GM19099 (cell line): ENCODE data around the gene ROR1.

Source experiments
- POLR2A ChIP-seq: IDR thresholded peaks from 3 replicates; pipeline ENCODE4 v1.6.1; 2011; ENCODE audit warnings: low read depth; ENCODE audit not compliant: insufficient read length; ENCODE audit errors: extremely low read depth

Gene ROR1

GRCh38 chr1:63912643-63913042 lies 138.8 kb downstream of the ROR1 start:
- no peak for TF ChIP-seq POLR2A

DNA sequence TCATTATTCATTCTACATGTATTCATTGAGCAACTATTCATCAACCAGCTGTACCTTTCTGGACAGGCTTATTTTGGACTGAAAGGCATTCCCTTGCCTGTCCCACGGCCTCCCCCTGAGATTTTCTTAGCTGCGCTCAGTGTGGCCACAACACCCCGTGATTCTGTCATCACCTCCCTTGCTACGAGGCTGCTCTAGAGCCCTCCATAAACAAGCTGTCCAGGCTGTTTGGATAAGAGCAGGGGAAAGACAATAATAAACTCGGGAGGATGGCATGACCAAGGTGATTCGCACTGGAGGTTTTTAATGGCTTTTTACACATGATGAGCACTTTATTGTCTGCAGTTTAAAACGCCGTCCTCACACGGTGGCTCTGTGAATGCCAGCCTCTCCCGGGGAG lies 139.7 kb downstream of the ROR1 start:
- TF ChIP-seq POLR2A, result no peak

GRCh38 chr1:63914241-63914640 lies 140.4 kb downstream of the ROR1 start:
- no peak for TF ChIP-seq POLR2A

- TF ChIP-seq POLR2A, result no peak
Observed at GRCh38 chr1:63914706-63915105, 140.9 kb downstream of the ROR1 start.

DNA sequence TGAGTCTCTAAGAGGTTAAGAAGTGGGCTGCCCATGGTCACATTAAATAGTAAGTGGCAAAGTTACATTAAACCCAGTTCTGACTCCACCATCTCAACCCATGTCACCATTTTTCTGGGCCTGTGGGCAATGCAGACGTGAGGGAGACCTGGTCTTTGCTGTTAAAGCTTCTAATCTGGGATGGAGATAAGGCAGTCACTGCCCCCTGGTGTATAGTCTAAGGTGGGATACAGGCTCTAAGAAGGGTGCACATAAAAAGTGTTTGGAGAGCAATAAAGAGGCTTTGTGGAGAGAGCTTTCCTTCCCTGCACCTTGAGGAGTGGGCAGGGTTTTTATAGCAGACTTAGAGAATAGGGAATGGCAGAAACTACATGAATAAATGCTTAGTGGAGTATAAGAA lies 141.3 kb downstream of the ROR1 start:
- no peak for TF ChIP-seq POLR2A

- TF ChIP-seq POLR2A, result no peak
Observed at GRCh38 chr1:63916485-63917360, 142.9 kb downstream of the ROR1 start.

DNA sequence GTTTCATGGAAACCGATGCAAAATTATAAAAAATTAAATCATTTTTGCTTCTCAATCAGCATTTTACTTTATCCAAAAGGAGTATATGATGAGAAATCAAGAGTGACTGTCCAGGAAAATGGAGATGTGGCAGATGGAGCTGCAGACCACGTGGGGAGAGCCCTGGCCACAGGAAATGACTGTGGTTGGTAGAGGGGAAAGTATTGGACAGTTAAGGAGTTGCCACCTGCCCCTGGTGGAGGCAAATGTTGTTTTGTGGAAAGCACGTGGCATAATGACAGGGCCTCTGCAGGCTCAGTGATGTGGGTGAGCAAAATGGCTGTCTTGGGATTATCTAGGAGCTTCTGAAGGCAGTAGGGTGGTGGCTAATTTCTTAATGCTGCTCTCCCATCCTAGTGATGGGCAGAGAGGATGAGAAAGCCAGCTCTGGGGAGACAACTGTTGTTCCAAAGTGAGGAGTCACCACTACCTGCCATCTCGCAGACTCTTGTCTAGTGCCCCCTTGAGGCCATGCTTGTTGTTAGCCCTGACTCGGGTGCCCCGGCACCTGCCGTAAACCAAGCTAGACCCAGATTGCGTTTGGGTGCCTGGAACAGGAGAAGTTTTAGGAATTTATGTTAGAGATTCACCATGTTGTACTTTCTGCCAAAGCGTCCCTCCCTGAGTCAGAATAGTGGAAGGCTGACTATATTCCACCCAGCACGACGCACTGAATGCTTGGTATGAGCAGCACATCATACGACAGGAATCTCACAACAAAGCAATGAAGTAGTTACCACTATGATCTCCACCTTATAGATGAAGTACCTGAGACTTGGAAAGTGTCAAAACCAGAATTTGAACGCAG lies 144.0 kb downstream of the ROR1 start:
- TF ChIP-seq POLR2A, result no peak

DNA sequence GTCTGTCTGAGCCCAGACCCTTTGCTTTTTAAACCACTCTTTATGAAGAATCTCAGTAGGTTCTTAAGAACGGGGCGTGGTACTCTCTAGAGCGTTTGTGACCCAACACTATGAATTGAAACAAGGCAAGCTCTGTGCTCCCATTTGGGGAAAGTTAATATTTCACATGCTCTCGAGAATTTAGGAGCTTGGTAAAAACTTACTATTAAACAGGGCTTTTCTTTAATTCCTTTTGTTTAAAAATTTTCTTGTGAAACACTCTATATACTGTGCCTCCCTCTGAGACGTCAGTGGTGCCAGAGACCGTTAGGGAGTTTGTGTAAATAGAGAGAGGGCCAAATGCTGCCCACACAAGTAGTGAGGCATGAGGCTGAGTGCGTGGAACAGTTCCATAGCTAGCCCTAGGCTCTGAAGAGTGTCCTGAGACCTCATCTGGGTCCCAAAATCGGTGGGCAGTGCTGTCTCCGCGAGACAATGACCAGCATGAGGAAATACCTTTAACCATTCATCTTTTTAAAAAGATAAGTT lies 144.7 kb downstream of the ROR1 start:
- TF ChIP-seq POLR2A, result no peak

DNA sequence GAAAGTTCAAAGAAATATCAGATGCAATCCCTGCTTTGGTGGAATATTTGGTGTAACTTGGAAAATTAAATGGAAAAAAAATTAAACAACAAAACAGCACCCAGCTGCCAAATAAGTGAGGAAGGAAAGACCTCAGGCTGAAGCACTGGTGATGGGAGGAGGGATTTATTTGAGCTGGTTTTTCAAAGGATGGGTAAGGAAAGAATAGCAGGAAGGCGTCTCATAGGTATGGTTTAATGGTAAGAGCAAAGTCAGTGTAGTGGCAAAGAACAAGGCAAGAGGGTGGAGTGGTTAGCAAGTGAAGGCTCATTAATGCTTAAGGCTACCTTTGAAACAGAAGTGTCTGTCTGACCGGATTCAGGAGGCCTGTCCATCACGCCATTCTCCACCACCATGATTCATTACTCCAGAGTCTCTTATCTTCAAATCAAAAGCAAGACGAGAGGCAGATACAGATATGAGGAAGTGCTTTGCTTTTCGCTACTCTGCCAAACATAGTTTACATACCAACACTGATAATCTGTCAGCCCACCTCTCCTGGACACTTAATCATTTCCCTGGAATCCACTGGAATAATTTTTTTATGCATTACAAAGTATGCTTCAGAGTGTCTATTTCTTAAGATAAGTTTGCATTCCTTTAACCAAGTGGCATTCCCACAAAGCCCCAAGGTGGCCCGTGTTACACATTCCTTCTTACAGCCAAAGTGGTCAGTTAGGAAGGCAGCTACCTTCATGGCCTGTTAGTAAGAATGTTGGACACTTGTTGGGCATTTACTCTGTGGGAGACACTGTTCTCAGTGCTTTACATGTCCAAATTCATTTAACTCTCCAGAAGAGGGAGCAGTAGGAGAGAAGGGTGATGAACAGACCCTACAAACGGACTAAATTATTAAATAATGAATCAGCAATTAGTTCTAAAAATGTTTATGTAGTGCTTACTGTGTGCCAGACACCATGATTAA lies 146.6 kb downstream of the ROR1 start:
- no peak for TF ChIP-seq POLR2A

GRCh38 chr1:63921359-63921758 lies 147.5 kb downstream of the ROR1 start:
- no peak for TF ChIP-seq POLR2A

- TF ChIP-seq POLR2A, result no peak
Observed at GRCh38 chr1:63921802-63922201, 148.0 kb downstream of the ROR1 start.

DNA sequence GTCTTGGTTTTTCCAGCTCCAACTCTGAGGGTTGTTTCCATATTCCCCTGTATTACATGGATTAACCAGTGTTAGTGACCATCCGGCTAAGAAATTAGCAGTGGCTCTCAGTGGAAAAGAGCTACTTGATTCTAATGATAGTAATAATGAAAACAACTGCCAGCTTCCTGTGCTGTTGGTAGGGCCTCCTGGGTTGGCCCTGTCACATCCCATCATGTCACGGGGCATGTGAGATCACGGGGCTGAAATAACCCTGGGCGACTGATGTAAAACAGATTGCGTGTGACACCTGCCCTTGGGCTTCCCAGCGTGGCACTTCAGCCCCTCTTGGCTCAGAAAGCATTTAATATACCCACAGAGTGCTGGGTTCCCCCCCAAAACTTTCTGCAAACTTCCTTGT lies 149.0 kb downstream of the ROR1 start:
- TF ChIP-seq POLR2A, result no peak

GRCh38 chr1:63923302-63923701 lies 149.5 kb downstream of the ROR1 start:
- TF ChIP-seq POLR2A, result no peak

GRCh38 chr1:63924600-63924999 lies 150.8 kb downstream of the ROR1 start:
- no peak for TF ChIP-seq POLR2A
